HCT116 (cell line): Measurements from ENCODE around the gene OPN5.

Source experiments
- ELF1 ChIP-seq: IDR thresholded peaks from 2 replicates; pipeline ENCODE4 v1.6.1; 2012; ENCODE audit warnings: low read depth, borderline replicate concordance
- EZH2 ChIP-seq: fragments of 200-600 bp; sonication (generic); IDR thresholded peaks from 2 replicates; pipeline ENCODE4 v1.6.1; 2017; ENCODE audit warnings: antibody characterized with exemption, mixed run types
- POLR2A ChIP-seq: IDR thresholded peaks from 2 replicates; pipeline ENCODE4 v1.7.0; 2011; ENCODE audit warnings: borderline replicate concordance; ENCODE audit not compliant: insufficient read depth, insufficient read length; ENCODE audit errors: extremely low read depth
- POLR2AphosphoS5 ChIP-seq: IDR thresholded peaks from 2 replicates; pipeline ENCODE4 v1.6.1; 2011; ENCODE audit warnings: mild to moderate bottlenecking, low read depth, low read length, moderate library complexity
- SIN3A ChIP-seq: IDR thresholded peaks from 2 replicates; pipeline ENCODE4 v1.6.1; 2012; ENCODE audit warnings: low read depth
- SRF ChIP-seq: IDR thresholded peaks from 2 replicates; pipeline ENCODE4 v1.6.1; 2012; ENCODE audit warnings: low read depth
- TCF7L2 ChIP-seq: IDR thresholded peaks from 2 replicates; pipeline ENCODE4 v1.7.0; 2011; ENCODE audit warnings: borderline replicate concordance, inconsistent platforms; ENCODE audit not compliant: insufficient read depth, insufficient read length; ENCODE audit errors: extremely low read depth
- YY1 ChIP-seq: IDR thresholded peaks from 2 replicates; pipeline ENCODE4 v1.6.1; 2011; ENCODE audit warnings: low read length, low read depth, moderate library complexity, mild to moderate bottlenecking; ENCODE audit not compliant: insufficient replicate concordance; ENCODE audit errors: extremely low read depth
- TF ChIP-seq, protein P1 (sequence below), 3 experiments: fragments of 200-600 bp in 1 of 3; sonication (generic) in 1 of 3; IDR thresholded peaks in 2 of 3; conservative IDR thresholded peaks in 1 of 3; 2 replicates each; pipeline ENCODE4 v1.5.1; 2012 to 2017; ENCODE audit warnings: low read depth in 2 of 3, low read length in 2 of 3, antibody characterized with exemption in 1 of 3, borderline replicate concordance in 1 of 3, control low read depth in 1 of 3, mild to moderate bottlenecking in 1 of 3, mixed read lengths in 1 of 3, mixed run types in 1 of 3, moderate library complexity in 1 of 3; ENCODE audit not compliant: insufficient read depth in 1 of 3
- TF ChIP-seq, protein P2 (sequence below): IDR thresholded peaks from 2 replicates; pipeline ENCODE4 v1.6.1; 2011; ENCODE audit warnings: mild to moderate bottlenecking, low read length, moderate library complexity; ENCODE audit not compliant: insufficient replicate concordance; ENCODE audit errors: extremely low read depth
- TF ChIP-seq, protein P3 (sequence below): IDR thresholded peaks from 2 replicates; pipeline ENCODE4 v1.6.1; 2012

DNA sequence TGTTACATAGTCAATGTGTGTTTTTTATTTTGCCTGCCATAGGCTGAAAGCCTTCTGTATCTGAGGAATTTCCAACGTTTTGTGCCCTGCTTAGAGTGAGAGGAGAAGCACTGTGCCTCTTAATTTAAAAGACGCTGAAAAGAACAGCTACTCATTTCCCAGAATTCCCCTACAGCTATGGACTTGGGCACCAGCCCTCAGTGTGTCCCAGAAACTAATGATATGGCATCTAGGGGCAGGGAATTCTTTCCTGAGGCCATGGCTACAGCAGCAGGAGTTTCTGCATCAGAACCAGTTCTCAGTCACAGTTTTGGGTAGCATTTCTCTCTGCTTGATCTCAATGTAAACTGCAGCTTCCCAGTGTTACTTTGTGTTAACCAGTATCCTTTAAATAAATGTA is 20.2 kb downstream of the OPN5 start:
- TF ChIP-seq YY1 (no peak), TCF7L2 (no peak), SIN3A (no peak), SRF (no peak), POLR2A (no peak), EZH2 (no peak), POLR2AphosphoS5 (no peak), ELF1 (no peak)
- TF ChIP-seq, protein P1, sequence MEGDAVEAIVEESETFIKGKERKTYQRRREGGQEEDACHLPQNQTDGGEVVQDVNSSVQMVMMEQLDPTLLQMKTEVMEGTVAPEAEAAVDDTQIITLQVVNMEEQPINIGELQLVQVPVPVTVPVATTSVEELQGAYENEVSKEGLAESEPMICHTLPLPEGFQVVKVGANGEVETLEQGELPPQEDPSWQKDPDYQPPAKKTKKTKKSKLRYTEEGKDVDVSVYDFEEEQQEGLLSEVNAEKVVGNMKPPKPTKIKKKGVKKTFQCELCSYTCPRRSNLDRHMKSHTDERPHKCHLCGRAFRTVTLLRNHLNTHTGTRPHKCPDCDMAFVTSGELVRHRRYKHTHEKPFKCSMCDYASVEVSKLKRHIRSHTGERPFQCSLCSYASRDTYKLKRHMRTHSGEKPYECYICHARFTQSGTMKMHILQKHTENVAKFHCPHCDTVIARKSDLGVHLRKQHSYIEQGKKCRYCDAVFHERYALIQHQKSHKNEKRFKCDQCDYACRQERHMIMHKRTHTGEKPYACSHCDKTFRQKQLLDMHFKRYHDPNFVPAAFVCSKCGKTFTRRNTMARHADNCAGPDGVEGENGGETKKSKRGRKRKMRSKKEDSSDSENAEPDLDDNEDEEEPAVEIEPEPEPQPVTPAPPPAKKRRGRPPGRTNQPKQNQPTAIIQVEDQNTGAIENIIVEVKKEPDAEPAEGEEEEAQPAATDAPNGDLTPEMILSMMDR (IDR thresholded peaks at IDR 0.05 in 2 of 3, conservative IDR thresholded peaks at IDR 0.05 in 1 of 3; ENCODE audit: borderline replicate concordance in 1 of 3, insufficient read depth in 1 of 3, low read depth in 2 of 3, low read length in 2 of 3): no peak
- TF ChIP-seq, protein P2, sequence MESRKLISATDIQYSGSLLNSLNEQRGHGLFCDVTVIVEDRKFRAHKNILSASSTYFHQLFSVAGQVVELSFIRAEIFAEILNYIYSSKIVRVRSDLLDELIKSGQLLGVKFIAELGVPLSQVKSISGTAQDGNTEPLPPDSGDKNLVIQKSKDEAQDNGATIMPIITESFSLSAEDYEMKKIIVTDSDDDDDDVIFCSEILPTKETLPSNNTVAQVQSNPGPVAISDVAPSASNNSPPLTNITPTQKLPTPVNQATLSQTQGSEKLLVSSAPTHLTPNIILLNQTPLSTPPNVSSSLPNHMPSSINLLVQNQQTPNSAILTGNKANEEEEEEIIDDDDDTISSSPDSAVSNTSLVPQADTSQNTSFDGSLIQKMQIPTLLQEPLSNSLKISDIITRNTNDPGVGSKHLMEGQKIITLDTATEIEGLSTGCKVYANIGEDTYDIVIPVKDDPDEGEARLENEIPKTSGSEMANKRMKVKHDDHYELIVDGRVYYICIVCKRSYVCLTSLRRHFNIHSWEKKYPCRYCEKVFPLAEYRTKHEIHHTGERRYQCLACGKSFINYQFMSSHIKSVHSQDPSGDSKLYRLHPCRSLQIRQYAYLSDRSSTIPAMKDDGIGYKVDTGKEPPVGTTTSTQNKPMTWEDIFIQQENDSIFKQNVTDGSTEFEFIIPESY: no peak
- TF ChIP-seq, protein P3, sequence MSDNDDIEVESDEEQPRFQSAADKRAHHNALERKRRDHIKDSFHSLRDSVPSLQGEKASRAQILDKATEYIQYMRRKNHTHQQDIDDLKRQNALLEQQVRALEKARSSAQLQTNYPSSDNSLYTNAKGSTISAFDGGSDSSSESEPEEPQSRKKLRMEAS: no peak
